ENCODE data around the gene BNC2.

GRCh38 chr9:16459421-16460148 lies 410.9 kb downstream of the BNC2 start:
- no peak for TF ChIP-seq CTCF (IDR thresholded peaks at IDR 0.05)
- no peak for TF ChIP-seq POLR2A (IDR thresholded peaks at IDR 0.05)
